COLO829 (cell line): ENCODE measurements around the gene EMP1.
"Not testable (repeated sequence)": the region's sequence is repeated elsewhere in the genome, so short reads cannot be mapped to it uniquely, and the experiment has no call there.

Experiments
- DNase-seq: peaks from one replicate; pipeline ENCODE4 v3.0.0; 2012; ENCODE audit warnings: low spot score

EMP1 gene

DNA sequence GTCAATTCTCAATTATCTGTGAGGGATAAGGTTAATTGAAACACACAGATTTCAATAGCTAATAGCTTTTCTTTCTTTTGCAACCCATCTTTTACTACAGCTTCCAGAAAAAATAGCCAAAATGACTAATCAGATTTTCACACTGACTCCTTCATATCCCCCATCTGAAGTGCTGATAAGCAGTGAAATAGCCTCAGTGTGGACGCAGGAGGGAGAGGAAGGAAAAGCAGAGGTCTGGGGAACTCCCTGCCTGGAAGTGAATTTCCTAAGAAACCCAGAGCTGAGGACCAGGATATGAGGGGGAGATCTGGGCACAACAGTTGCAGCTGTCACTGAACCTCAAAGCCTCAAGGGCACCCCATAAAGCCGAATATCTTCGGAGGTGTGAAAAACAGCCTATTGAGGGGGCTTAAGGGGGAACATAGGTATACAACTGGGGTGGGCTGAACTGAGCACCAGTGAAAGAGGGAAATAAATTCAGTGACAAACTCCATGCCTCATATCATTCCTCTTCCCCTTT lies 60.9 kb downstream of the EMP1 start:
- no peak for DNase-seq

DNA sequence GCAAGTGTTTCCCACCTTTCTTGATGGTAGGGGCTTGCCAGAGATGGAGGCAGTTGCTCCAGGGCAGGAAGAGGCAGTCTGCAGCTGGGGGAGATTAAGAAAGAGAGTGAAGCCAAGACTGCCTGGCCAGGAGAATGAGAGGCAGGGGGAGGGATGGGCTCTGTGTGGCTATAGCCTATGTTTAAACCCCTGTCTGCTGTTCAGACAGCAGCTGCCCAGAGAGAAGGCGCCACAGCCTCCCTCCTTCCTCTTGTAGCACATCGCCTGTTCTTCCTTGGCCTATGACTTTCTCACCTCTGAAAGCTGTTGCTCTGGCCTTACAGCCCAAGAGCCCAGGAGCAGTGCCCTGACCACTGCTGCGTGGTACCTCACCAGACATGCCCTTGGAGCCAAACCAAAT lies 61.7 kb downstream of the EMP1 start:
- no peak for DNase-seq

DNA sequence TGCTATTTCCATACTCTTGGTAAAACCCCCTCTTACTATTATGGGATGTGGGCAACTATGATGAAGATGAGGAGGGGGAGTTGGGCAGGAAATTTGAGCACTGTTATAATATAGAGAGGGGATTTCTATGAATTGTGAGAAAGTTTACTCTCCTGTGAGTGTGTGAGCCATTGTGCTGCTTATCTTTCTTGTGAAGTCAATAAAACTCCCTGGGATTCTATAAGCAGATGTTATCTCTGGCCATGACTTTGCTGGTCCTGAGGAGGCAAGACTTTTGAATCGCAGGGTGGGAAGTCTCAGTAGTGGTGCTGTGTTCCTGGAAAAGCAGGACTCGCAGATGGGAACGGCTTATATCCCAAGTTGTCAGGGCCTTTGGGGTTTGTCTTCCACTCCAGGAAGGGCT lies 62.2 kb downstream of the EMP1 start:
- no peak for DNase-seq

DNA sequence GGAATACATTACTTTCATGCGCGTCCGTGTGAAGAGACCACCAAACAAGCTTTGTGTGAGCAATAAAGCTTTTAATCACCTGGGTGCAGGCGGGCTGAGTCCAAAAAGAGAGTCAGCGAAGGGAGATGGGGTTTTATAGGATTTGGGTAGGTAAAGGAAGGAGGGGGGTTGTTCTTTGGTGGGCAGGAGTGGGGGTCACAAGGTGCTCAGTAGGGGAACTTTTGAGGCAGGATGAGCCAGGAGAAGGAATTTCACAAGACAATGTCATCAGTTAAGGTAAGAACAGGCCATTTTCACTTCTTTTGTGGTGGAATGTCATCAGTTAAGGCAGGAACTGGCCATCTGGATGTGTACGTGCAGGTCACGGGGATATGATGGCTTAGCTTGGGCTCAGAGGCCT lies 63.1 kb downstream of the EMP1 start:
- not testable (repeated sequence) for DNase-seq

DNA sequence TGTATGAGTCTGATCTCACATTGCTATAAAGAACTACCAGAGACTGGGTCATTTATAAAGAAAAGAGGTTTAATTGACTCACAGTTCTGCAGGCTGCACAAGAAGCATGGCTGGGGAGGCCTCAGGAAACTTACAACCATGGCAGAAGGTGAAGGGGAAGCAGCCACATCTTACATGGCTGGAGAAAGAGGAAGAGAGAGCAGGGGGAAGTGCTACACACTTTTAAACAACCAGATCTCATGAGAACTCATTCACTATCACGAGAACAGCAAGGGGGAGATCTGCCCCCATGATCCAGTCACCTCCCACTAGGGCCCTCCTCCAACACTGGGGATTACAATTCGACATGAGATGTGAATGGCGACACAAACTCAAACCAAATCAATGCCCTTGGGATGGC lies 71.3 kb downstream of the EMP1 start:
- DNase-seq, result not testable (repeated sequence)

DNA sequence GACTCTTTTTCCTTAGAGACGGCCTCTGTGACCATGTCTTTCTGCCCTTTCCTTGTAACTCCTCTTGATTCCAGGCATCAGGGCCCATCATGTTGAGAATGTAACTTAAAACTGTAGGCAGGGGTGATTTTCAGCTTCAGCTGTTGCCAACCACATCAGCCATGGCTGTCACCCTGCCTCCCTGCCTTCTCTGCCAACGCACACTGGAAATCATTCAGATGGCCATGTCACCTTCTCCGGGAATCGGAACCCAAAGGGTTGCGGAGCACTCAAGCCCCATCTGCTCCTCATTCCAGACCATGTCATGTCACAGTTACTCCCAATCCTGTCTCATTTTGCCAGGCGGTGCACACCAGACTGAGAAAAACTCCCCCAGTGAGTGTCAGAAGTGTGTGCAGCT lies 72.1 kb downstream of the EMP1 start:
- no peak for DNase-seq
